Lower lobe of right lung (tissue), 2 donors: ENCODE data around the gene OVOL1. TPM values are rescaled to one million over a fixed set of nuclear protein-coding genes. Genes with fewer than 3 reads are reported as not detected.
"Not testable (repeated sequence)": the region's sequence is repeated elsewhere in the genome, so short reads cannot be mapped to it uniquely, and the experiment has no call there.

Source experiments
- ATAC-seq, 2 donors: fragments of 200-7000 bp; cut with Tn5 transposase; one replicate each; pipeline ENCODE4 v1.9.1; 2020 to 2022; ENCODE audit warnings: mild to moderate bottlenecking in 2 of 2, moderate library complexity in 2 of 2
- DNase-seq: peaks from one replicate; pipeline ENCODE4 v3.0.0-alpha.2; 2020
- H3K27ac ChIP-seq: fragments of 200-600 bp; one replicate; pipeline ENCODE4 v1.8.0; 2022
- H3K27me3 ChIP-seq: fragments of 200-600 bp; one replicate; pipeline ENCODE4 v1.8.0; 2022; ENCODE audit warnings: low read depth
- H3K36me3 ChIP-seq: fragments of 200-600 bp; one replicate; pipeline ENCODE4 v1.8.0; 2022; ENCODE audit warnings: mild to moderate bottlenecking
- H3K4me1 ChIP-seq: fragments of 200-600 bp; one replicate; pipeline ENCODE4 v1.8.0; 2022
- H3K4me3 ChIP-seq: fragments of 200-600 bp; one replicate; pipeline ENCODE4 v1.8.0; 2022; ENCODE audit warnings: mild to moderate bottlenecking
- H3K9me3 ChIP-seq: fragments of 200-600 bp; one replicate; pipeline ENCODE4 v1.8.0; 2022
- intact Hi-C: fragments of 100-400 bp; cut with DNase I; formaldehyde crosslinking; loops from one replicate; pipeline ENCODE4 v1.11.0; 2022
- total RNA-seq: library from RNA; stranded (reverse); fragmentation: NEBNext Ultra II Directional; extraction: Animal tissue kit (Norgen Biotek cat#: 25700); gene quantifications from one replicate; pipeline ENCODE4 v1.2.1, GENCODE V29; 2021
- TF ChIP-seq, protein P1 (sequence below): fragments of 200-600 bp; IDR thresholded peaks from one replicate; pipeline ENCODE4 v1.8.0; 2022; ENCODE audit warnings: antibody characterized with exemption, mild to moderate bottlenecking
- donor health status: DM: no; HTN: yes; CAD: no; lungs with severe emphysema.

The OVOL1 gene
- total RNA-seq, 1 donor from 2014 or later: 0.89 TPM

DNA sequence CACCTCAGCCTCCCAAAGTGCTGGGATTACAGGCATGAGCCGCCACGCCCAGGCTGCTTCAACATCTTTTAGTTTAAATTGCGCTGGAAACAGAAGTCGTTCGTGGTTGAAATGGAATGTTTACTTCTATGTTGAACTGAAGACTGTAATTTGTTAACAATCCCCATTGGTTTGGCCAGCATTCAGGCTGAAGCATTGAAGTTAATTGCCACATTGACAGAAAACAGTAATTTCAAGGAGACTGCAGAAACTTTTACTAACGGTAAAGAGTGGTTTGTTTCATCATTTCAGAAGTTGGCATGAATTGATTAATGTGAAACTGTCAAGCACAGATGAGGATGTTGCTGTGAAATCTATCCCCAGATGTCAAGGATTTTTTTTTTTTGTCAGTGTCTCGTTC is 20.3 kb upstream of the OVOL1 start:
- TF ChIP-seq, protein P1, sequence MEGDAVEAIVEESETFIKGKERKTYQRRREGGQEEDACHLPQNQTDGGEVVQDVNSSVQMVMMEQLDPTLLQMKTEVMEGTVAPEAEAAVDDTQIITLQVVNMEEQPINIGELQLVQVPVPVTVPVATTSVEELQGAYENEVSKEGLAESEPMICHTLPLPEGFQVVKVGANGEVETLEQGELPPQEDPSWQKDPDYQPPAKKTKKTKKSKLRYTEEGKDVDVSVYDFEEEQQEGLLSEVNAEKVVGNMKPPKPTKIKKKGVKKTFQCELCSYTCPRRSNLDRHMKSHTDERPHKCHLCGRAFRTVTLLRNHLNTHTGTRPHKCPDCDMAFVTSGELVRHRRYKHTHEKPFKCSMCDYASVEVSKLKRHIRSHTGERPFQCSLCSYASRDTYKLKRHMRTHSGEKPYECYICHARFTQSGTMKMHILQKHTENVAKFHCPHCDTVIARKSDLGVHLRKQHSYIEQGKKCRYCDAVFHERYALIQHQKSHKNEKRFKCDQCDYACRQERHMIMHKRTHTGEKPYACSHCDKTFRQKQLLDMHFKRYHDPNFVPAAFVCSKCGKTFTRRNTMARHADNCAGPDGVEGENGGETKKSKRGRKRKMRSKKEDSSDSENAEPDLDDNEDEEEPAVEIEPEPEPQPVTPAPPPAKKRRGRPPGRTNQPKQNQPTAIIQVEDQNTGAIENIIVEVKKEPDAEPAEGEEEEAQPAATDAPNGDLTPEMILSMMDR: no peak
- H3K27ac ChIP-seq: no peak overlapping the region
- no peak overlapping the region for H3K4me3 ChIP-seq
- peaks cover 11% of the 10 kb centered on the region for H3K4me1 ChIP-seq
- H3K9me3 ChIP-seq: no peaks in the 10 kb centered on the region
- H3K27me3 ChIP-seq: no peaks in the 10 kb centered on the region
- H3K36me3 ChIP-seq: no peaks in the 10 kb centered on the region
- no peak for ATAC-seq
- intact Hi-C loops: no loop called here
- DNase-seq: no peak

- DNase-seq: no peak
- TF ChIP-seq, protein P1: no peak
- Histone ChIP-seq H3K4me3 (no peak overlapping the region), H3K36me3 (no peaks in the 10 kb centered on the region), H3K9me3 (no peaks in the 10 kb centered on the region), H3K27me3 (no peaks in the 10 kb centered on the region), H3K27ac (no peak overlapping the region), H3K4me1 (peaks cover 11% of the 10 kb centered on the region)
- intact Hi-C loops: no loop called here
- ATAC-seq: no peak
Measured at GRCh38 chr11:65767406-65767805, 19.5 kb upstream of the OVOL1 start.

GRCh38 chr11:65767806-65768205 is 19.1 kb upstream of the OVOL1 start:
- intact Hi-C loops, ATAC-seq, H3K36me3 ChIP-seq: not testable (repeated sequence)

GRCh38 chr11:65770951-65771567 is 15.8 kb upstream of the OVOL1 start:
- Histone ChIP-seq H3K27me3 (no peaks in the 10 kb centered on the region), H3K36me3 (no peaks in the 10 kb centered on the region), H3K4me3 (no peak overlapping the region), H3K9me3 (no peaks in the 10 kb centered on the region), H3K27ac (no peak overlapping the region), H3K4me1 (peaks cover 32% of the 10 kb centered on the region)
- TF ChIP-seq, protein P1: no peak
- intact Hi-C loops: no loop called here
- ATAC-seq (no peak), DNase-seq (no peak)

More at GRCh38 chr11:65767806-65768205, 19.1 kb upstream of the OVOL1 start:
- H3K9me3 ChIP-seq, H3K27me3 ChIP-seq, DNase-seq, H3K27ac ChIP-seq, H3K4me3 ChIP-seq: not testable (repeated sequence)
- peaks cover 11% of the 10 kb centered on the region for H3K4me1 ChIP-seq

- Histone ChIP-seq H3K27ac (no peak overlapping the region), H3K4me3 (no peak overlapping the region), H3K36me3 (peaks cover 6% of the 10 kb centered on the region), H3K9me3 (no peaks in the 10 kb centered on the region), H3K27me3 (no peaks in the 10 kb centered on the region), H3K4me1 (peaks cover 37% of the 10 kb centered on the region)
- TF ChIP-seq, protein P1: no peak
- ATAC-seq (no peak), DNase-seq (no peak)
- intact Hi-C loops: no loop called here
Measured at GRCh38 chr11:65771589-65772112, 15.2 kb upstream of the OVOL1 start.

- Histone ChIP-seq H3K9me3 (no peaks in the 10 kb centered on the region), H3K27ac (no peak overlapping the region), H3K4me3 (no peak overlapping the region), H3K27me3 (no peaks in the 10 kb centered on the region), H3K4me1 (peaks cover 56% of the 10 kb centered on the region), H3K36me3 (peaks cover 28% of the 10 kb centered on the region)
- no peak for DNase-seq
- intact Hi-C loops: no loop called here
- TF ChIP-seq, protein P1: no peak
- no peak for ATAC-seq
Measured at GRCh38 chr11:65773784-65774411, 13.0 kb upstream of the OVOL1 start.
